Ramos (cell line): Measurements from ENCODE around the gene CLIP3.
"Not testable (repeated sequence)": the region's sequence is repeated elsewhere in the genome, so short reads cannot be mapped to it uniquely, and the experiment has no call there.

Source experiments
- in situ Hi-C: fragments of 300-500 bp; cut with MboI; formaldehyde crosslinking; loops from one replicate; pipeline ENCODE4 v1.14.3; 2022; ENCODE audit warnings: low sequenced_read_pairs; ENCODE audit not compliant: unreplicated experiment

CLIP3 gene

DNA sequence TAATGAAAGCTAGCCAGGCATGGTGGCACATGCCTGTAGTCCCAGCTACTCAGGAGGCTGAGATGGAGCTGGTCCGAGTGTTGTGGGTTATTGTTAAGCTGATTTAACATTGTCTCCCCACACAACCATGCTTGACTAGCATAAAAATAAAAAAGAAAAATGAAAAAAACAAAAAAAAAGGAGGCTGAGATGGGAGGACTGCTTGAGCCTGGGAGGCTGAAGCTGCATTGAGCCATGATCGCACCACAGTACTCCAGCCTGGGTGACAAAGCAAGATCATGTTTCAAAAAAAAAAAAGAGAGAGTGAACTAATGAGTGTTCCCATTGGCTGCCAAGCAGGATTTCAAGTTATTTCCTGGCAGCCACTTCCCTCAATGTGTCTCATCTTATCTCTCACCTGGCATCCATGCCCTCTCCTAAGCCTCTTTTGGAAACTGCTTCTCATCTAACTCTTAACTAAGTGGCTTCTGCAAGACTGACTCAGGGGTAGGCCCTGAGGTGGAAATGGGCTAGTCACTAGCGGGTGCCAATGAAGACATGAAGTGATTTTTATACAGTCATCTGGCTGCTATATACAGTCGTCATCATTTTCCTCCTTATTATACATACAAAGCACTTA is 16.5 kb upstream of the CLIP3 start:
- in situ Hi-C loops = no loop called here

DNA sequence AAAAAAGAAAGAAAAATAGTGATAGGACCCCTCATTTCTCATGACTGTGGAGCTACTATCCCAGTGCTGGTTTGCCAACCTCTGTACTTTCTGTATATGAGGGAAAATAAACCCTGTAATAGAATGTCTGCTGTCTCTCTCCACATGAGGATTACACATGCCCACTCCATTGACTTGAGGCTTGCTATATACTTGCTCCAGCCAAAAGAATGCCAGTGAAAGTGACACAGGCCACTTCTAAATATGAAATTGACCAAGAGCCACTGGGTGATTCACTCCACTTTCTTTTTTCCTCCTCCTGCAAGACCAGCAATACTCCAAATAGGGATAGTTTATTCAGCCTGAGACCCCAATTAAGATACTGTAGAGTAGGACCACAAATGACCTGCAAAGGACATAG is 15.2 kb upstream of the CLIP3 start:
- in situ Hi-C loops = no loop called here

GRCh38 chr19:36046443-36047050 is 13.9 kb upstream of the CLIP3 start:
- in situ Hi-C loops = no loop called here

- in situ Hi-C loops = no loop called here
Measured at GRCh38 chr19:36043952-36044351, 11.3 kb upstream of the CLIP3 start.

DNA sequence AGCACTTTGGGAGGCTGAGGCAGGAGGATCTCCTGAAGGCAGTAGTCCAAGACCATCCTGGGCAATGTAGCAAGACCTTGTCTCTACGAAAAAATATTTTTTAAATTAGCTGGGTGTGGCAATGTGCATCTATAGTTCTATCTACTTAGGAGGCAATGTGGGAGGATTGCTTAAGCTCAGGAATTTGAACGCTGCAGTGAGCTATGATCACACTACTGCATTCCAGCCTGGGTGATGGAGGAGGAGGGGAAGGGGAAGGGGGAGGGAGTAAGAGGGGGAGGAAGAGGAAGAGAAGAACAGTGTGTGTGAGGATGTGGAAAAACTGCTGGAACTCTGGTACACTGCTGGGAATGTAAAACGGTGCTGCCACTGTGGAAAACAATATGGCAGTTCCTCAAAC is 9.2 kb upstream of the CLIP3 start:
- in situ Hi-C loops = no loop called here

- in situ Hi-C loops = not testable (repeated sequence)
Measured at GRCh38 chr19:36041092-36041491, 8.4 kb upstream of the CLIP3 start.

DNA sequence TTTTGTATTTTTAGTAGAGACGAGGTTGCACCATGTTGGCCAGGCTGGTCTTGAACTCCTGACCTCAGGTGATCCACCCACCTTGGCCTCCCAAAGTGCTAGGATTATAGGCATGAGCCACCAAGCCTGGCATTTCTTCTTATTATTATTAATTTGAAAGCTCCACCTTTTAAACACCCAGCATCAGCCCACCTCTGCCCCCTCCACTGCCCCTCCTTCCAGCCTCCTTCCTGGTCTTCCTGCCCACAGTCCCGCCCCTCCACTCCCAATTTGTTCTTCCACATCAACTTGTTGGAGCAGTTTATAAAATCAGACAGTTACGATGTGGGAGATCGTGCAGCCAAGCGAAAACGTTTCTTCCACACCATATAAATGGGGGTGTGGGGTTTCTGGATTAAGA is 7.8 kb upstream of the CLIP3 start:
- in situ Hi-C loops = no loop called here

DNA sequence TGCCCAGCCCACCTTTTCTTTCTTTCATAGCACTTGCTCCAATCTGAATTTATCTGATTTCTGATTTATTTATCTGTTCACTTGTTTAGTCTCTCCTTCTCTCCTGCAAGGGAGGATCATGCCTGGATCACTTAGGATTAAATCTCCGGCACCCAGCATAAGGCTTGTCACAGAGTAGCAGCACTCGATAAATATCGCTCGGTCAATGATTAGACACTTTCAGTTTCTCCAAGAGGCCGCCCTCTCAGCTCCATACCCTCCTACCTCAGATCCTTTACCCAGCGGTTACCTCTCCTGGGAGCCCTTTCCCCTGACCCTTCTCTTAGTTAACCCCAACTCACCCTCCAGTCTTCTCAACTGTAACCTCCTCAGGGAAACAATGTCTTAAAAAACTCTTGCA is 1.4 kb downstream of the CLIP3 start:
- in situ Hi-C loops = no loop called here

GRCh38 chr19:36030264-36031148 is 2.2 kb downstream of the CLIP3 start:
- in situ Hi-C loops = no loop called here

- in situ Hi-C loops = no loop called here
Measured at GRCh38 chr19:36028313-36029041, 4.2 kb downstream of the CLIP3 start.

- in situ Hi-C loops = no loop called here
Measured at GRCh38 chr19:36027696-36028095, 5.0 kb downstream of the CLIP3 start.

DNA sequence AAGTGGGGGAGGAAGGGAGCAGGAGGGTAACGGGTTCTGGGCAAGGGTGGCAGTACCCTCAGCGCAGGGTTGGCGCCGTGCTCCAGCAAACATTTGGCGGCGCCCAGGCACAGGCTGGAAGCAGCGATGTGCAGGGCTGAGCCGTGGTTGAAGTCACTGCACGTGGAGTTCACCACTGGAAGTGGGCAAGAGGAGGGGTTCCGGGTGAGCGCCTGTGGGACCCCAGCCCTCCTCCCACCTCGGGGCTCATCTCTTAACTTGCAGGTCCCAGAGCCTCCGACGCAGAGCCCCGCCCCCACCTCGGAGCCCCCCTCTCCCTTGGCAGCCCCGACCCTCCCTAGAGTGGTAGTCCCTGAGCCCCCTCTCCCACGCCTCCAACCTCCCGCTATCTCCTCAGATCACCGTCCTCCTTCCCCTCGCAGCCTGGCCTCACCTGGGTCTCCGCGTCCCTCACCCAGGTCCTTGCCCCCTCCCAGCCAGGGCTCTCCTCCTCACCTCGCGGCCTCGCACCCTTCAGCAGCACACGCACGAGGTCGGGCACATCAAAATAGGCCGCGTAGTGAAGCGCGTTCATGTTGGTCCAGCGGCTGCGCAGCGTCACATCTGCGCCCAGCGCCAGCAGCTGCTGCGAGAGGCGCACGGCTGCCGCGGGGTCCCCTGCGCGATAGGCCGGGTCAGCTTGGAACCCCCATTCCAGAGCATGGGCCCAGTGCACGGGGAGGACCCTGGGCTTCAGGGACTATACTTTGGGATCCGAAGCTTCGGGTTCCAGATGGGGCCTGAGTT is 6.4 kb downstream of the CLIP3 start:
- in situ Hi-C loops = no loop called here

DNA sequence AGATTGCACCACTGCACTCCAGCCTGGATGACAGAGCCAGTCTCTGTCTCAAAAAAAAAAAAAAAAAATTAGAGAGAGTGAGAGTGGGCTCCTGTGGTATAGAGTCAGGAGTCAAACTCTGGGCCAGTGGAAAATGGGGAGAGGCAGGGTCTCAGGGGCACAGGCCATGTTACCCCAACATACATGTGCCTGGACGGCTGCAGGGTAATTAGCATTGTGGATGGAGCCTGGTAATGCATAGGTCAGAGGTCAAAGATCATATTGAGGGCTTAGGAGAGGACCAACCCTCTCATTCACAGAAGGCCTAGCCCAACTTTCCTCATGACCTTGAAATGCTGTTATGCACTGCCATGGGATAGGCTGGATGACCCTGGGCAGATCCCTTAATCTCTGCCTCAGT is 7.1 kb downstream of the CLIP3 start:
- in situ Hi-C loops = no loop called here

- in situ Hi-C loops = no loop called here
Measured at GRCh38 chr19:36023432-36023831, 9.2 kb downstream of the CLIP3 start.

DNA sequence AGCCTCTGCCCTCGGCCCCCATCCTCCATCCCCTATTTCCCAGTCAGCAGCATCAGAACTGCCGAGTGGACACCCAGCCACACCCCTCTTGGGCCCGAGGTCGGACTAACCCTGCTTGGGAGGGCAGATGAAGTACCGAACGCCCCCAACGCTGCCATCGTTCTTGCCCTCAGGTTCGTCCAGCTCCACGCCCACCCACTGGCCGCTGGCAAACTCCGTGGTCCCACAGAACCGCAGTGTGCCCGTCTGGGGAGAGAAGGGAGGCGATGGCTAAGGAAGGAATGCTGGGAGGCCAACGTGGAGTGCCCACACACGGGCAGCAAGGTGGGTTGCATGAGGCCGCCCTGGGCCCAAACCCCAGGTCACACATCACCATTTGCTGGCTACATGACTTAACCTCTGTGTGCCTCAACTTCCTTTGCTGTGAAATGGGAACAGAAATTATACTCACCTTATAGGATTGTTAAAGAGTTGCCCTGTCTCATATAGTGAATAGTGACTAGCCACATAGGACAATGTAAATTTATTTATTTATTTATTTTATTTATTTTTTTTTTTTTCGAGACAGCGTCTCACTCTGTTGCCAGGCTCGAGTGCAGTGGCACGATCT is 13.5 kb downstream of the CLIP3 start:
- in situ Hi-C loops = no loop called here

GRCh38 chr19:36014012-36014924 is 18.4 kb downstream of the CLIP3 start, which contains the start of gene ALKBH6:
TSS of gene ALKBH6 (minus strand) at chr19:36014213. CDS start at chr19:36013397, 816 bp downstream.
- in situ Hi-C loops = no loop called here

DNA sequence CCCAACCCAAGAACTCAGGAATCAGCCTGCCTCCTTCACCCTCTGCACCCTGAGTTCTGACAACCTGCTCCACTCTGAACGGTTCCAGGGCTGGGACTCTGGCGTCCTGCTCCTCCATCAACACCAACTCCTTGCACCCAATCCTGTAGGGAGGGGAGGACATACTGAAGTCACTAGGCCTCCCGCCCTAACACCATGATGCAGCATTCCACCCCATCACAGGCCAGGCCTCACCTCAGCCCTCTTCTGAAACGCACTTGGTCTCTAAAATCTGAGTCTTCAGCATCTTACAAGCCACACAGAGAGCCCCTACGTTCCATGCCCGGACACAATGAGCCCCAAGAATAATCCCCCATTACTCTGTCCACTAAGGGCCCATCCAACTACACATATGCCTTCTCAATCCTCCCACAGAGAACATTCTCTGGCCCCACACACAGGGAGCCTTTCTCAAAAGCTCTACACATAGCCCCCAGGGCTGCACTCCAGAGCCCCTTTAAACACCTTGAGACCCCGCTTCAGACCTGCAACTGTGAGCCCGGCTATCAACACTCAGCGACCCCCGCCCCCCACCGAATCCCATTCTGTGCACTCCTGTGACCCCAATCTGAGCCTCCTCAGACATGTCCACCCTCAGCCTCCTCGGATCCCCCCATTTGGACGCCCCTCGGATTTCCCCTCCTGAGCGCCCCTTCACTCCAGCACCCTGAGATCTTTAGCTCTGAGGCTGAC is 19.2 kb downstream of the CLIP3 start:
- in situ Hi-C loops = no loop called here

DNA sequence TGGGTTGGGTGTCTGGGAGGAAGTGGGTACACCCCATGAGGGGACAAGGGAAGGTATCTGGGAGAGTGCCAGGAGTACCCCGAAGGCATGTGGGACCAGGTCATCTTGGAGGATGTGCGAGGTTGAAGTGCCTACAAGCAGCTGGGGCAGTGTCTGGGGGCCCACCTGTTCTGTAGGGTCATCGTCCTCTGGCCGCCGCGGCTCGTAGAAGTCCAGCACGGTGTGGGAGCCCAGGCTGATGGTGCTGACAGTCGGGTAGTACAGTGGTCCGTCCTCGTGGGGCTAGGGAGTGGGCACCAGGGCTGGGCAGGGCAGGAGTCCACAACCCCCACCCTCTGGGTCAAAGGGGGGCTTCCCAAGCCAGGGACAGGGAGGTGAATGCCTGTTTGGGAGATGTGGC is 22.3 kb downstream of the CLIP3 start:
- in situ Hi-C loops = no loop called here
